GM19238 (cell line): ENCODE data around the gene WDR90.

Experiments
- DNase-seq: peaks from one replicate; pipeline ENCODE4 v3.0.0; 2011; ENCODE audit warnings: low spot score; ENCODE audit not compliant: insufficient read length

WDR90 gene

GRCh38 chr16:637081-638018, 11.8 kb upstream of the WDR90 start:
- peak; percentile 100 for DNase-seq

DNA sequence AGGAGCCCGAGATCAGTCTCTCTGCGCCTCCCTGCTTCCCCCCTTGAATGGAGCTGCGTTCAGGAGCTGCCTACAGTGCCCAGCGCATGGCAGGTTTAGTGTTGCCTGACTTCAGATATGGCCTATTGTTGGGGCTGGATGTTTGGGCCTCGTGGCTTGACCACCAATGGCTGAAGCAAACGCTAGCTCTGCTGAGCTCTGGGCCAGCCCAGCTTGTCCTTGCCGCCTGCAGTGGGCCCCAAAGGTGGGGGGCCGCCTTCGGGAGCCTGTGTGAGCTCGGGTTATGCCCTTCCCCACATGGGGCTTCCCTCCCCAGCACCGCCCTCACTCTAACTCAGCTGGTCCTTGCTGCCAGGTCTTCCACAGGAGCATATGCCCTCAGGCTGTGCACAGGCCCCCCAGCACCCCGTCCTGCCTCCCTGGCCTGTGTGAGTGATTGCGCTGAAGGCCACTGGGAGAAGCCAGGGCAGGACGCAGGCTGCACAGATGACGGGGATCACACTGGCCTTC, 11.1 kb upstream of the WDR90 start:
- no peak for DNase-seq

GRCh38 chr16:638836-639235, 10.3 kb upstream of the WDR90 start:
- no peak for DNase-seq

GRCh38 chr16:640614-641013, 8.6 kb upstream of the WDR90 start:
- DNase-seq, result no peak

DNA sequence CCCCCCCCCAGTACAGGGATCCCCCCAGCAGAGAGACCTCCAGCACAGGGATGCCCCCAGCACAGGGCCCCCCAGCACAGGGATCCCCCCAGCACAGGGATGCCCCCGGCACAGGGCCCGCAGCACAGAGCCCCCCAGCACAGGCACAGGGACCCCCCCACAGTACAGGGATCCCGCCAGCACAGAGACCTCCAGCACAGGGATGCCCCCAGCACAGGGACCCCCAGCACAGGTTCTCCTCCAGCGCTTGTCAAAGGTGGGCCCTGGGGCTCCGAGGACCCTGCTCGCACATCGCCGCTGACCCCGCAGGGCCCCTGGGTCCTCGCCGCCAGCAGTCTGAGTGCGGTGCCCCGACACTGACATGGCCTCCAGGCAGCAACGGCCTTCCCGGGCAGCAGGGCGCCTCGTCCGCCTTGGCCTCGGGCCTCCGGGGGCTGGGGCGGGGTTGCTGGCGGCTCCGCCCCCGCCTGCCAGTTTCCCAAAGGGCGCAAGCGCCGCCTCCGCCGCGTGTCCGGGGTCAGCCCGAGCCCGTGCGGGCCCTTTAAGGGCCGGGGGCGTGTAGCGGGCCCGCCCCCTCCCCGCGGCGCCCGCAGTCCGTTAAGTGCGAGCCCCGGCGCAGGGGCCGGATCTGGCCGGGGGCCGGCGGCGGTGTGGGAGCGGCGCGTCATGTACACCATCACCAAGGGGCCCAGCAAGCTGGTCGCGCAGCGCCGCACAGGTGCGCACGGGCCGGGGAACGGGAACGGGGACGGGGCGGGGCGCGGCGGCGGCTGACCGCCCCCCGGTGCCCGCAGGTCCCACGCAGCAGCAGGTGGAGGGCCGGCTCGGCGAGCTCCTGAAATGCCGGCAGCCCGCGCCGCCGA, 7.6 kb upstream of the WDR90 start, which contains the start of gene MCRIP2:
MCRIP2 (plus strand) TSS at position 503 of the 863 bp plus-strand sequence; CDS start at position 667, 164 bp downstream.
- peak; percentile 92 for DNase-seq

- peak; percentile 77 for DNase-seq
These were observed 6.7 kb upstream of the WDR90 start for GRCh38 chr16:642189-643049.

GRCh38 chr16:643050-643368, 6.2 kb upstream of the WDR90 start:
- DNase-seq, result no peak

DNA sequence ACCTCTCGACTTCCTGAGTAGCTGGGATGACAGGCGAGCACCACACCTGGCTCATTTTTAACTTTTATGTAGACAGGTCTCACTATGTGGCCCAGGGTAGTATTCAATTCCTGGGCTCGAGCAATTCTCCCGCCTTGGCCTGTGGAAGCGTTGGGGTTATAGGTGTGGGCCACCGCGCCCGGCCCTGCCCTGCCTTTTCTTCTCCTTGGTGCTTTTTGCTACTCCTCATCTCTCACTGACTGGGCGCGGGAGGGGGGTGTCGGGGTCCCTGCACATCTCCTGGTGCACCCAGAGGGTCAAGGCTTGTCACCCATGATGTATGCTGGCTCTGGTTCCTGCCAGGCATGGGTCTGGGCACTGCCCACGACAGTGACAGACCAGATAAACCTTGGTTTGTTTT, 4.6 kb upstream of the WDR90 start:
- no peak for DNase-seq

- DNase-seq, result no peak
These were observed 3.1 kb upstream of the WDR90 start for GRCh38 chr16:645852-646678.

DNA sequence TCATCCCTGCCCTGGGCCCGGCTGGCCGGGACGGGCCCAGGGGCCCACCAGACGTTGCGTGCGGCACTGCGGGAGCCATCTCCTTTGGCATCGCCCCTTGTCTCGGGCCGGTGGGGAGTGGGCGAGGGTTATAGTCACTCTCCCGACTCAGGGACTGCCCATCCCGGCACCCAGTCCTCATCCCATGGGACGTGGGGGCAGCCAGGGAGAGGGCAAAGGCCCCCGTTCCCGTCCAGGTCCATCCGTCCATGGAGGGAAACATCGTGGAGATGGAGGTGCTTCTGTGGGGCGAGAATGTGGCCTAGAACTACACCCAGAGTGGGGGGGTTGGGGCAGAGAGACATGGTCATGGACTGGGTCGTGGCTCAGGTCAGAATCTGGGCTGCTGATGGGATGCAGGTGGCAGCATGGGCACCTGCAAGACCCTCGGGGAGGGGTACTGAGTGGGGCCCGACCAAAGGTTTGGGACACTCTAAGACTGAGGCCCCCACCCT, 2.4 kb upstream of the WDR90 start:
- DNase-seq, result no peak

GRCh38 chr16:647173-647902, 1.8 kb upstream of the WDR90 start:
- no peak for DNase-seq

- DNase-seq, result no peak
These were observed 939 bp upstream of the WDR90 start for GRCh38 chr16:648071-648780.

GRCh38 chr16:649631-650030, 466 bp downstream of the WDR90 start:
- DNase-seq, result peak; percentile 63

DNA sequence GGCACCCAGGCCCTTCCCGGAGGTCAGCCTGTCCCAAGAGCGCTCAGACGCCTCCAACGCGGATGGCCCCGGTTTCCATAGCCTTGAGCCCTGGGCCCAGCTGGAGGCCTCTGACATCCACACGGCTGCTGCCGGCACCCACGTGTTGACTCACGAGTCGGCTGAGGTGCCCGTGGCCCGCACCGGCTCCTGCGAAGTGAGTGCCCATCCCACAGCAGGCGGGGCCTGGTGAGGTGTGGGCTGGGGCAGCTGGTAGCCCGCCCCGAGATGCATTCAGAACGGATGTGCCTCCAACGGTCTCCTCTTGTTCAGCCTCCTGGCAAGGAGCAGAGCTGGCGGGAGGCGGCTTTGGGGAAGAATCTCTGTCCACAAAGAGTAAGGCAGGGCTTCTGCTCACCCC, 2.7 kb downstream of the WDR90 start:
- DNase-seq, result no peak

DNA sequence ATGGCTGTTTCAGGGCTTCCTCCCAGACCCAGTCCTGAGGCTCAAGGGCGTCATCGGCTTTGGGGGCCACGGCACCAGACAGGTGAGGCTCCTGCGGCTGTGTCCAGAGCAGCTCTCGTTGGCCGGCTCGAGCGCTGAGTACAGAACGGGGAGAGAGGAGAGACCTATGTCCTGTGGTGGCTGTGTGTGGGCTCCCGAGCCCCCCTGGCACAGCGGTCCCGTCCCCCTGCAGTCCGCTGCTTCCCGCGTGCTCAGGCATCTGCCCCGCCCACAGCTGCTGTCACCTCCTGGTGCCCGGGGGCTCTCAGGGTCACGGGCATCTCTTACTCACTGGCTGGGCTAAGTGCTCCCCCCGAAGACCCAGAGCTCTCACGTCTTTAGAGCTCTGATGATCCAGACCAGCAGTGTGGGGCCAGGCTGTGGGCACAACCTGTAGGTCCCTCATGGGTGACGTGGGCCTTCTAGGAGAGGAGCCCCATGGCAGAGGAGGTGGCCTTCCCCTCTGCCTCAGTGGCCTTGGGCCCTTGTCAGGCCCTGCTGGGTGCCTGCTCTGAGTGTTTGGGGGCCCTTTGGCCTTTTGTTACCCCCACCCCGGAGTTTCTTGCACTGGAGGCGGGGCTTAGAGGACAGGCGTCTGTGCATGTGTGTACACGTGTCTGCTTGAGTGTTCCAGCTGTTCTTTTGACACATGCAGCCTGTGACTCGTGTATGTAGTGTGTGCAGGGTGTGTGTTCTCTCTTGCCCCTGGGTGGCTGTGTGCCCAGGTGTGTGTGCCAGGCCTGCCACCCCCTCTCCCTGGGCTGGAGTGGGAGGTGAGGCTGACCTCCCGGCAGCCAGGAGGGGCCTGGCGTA, 3.5 kb downstream of the WDR90 start:
- DNase-seq, result no peak

DNA sequence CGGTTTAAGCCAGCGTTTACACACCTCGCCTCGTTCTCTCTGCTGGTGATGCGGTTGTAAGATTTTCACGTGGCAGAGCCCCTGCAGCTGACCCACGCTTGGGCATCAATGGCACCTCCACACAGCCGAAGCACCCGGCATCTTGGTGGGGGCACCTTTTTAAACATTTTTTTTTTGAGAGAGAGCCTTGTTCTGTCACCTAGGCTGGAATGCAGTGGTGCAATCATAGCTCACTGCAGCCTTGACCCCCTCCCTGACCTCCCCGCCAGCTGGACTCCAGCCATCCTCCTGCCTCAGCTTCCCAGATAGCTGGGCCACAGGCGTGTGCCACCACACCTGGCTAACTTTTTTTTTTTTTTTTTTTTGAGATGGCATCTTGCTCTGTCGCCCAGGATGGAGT, 4.9 kb downstream of the WDR90 start:
- no peak for DNase-seq

- no peak for DNase-seq
These were observed 8.3 kb downstream of the WDR90 start for GRCh38 chr16:657487-657886.
